NCI-H226 (cell line): ENCODE results near the gene KIAA1191.

Experiments used
- DNase-seq: peaks from one replicate; pipeline ENCODE4 v3.0.0-alpha.2; 2015

KIAA1191 gene

DNA sequence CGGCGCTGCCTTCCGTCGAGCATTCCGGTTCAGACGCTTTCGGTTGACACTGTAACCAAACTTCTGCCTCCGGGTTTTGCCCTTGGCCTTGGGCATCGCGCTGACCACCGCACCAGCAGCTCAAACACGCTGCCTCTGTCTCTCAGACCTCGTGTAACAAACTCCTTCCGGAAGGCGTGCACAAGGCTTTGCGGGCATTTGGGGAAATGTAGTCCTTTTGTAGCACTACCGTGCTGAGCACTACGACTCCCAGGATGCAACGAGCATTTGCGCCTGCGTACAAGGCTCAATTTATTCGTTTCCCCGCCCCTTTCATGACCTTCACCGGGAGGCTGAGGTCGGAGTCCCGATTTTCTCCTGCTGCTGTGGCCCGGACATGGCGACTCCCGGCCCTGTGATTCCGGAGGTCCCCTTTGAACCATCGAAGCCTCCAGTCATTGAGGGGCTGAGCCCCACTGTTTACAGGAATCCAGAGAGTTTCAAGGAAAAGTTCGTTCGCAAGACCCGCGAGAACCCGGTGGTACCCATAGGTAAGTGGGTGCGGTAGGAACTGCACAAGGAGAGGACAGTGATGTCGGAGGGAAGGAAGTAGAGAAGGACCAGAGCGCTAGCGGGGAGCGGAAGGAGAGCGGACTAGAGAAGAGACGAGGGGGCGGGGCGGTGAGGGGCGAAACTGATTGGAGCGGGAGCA lies 27.0 kb upstream of the KIAA1191 start, which contains the start of the genes HIGD2A and NOP16:
TSS of gene HIGD2A (plus strand) at position 308 of the 691 bp plus-strand sequence. CDS start at position 377, 69 bp downstream.
TSS of gene NOP16 (minus strand) at position 155 of the 691 bp plus-strand sequence. CDS start at position 96, 59 bp downstream.
- DNase-seq, result peak; percentile 98

DNA sequence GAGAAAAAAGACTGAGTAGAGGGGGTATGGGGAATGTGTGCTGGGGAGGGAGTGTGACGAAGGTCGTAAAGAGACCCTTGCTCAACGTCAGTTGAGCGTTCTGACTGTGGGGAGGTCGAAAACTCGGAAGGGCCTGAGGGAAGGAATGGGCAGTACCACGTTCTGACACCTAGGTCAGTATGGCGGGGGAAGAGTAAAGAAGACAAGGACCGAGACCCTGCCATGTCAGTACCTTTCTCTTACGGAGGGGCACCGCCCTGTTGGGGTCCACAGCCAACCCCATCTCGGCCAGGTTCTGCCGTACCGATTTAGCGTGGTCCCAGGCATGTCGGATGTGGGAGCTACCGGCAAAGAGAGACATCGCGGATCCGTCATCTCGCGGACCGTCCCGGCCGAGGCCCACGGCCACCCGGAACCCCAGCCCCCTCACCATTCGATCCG lies 26.5 kb upstream of the KIAA1191 start:
- DNase-seq, result no peak

DNA sequence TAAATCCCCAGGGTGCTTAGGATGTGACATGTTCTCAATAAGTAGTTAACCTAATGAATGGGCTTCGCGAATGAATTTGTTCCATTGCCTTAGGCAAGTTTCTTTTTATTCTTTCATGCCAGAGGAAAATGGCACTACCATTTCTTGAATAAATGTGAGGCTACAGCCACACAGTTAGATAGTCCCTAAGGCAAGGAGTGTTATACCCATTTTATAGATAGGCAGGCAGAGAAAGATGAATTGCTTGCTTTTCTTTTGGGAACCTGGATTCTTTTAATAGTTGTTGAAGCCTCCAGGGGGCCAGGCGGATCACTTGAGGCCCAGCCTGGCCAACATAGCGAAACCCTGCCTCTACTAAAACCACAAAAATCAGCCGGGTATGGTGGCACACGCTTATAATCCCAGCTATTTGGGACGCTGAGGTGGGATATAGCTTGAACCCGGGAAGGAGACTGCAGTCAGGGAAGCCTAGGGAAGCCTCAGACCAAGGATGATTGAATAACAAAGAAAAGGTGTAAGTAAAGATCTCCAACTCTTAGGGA lies 25.9 kb upstream of the KIAA1191 start:
- no peak for DNase-seq

DNA sequence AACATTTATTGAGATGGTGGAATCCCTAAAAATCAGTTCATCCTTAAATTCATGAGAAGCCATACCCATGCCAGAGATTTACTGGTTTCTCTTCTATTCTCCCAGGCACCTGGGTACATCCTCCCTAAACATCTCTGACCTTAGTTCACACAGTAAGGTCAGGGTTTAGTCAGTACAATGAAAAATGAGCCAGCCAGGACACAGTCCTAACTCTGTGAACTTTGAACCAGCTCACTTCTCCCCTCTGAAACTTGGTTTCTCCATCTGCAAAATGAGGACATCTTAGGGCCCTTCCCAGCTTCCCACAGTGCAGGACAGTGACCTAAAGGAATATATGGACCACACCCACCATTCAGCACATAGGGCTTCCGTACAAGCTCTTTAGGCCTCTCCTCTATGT lies 24.9 kb upstream of the KIAA1191 start:
- DNase-seq, result no peak

DNA sequence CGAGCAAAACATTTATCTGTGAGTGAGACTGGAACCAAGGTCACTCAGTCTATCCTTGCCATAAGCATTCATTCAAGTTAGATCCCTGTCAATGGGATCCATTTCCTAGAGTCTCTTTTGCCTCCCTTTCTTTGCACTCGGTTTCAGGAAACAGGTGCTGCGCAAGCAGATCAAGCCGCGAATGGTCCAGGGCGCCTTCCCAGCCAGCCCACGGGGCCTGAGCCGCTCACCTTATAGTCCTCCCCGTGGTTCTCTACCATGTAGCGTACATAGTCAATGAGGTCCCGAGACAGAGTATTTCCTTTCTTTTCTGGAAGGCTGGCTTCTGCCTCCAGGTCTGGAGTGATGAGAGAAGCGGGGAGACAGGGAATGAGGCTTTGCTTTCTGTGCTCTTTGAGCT lies 23.4 kb upstream of the KIAA1191 start:
- DNase-seq, result no peak

DNA sequence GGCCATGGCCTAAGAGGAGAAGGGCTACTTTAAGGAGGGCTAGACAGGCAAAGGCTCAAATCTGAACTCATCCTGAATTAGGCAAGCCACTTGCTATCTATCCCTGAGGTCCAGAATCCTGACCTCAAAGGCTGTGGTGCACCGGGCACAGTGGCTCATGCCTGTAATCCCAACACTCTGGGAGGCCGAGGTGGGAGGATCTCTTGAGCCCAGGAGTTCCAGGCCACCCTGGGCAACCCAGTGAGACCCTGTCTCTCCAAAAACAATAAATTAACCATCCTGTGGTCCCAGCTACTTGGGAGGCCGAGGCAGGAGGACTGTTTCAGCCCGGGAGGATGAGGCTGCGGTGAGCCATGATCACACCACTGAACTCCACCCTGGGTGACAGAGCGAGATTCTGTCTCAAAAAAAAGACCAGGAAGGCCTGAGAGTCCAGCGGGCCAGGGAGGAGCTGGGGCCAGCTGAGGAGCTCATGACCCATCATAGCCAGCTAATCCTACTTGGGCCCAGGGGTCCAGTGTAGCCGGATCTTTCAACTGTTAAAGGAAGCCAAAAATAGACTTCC lies 22.9 kb upstream of the KIAA1191 start:
- no peak for DNase-seq

DNA sequence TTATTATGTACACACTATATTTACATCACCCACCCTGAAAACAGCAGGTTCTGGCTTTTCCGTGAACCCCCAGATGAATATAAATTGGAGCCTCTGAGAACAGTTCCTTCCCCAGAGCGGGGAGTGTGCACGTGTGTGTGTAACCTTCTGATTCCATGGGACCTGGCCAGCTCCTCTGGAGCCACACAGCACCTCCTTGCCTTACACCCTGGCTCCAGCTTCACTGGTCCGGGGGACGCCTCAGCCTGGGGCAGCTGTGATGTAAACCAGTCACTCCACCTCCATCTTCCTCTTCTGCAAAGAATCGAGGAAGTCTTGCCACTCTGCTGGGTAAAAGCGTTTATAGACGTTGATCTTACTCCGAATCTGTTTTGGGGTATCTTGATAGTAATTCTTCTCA lies 22.4 kb upstream of the KIAA1191 start:
- no peak for DNase-seq

DNA sequence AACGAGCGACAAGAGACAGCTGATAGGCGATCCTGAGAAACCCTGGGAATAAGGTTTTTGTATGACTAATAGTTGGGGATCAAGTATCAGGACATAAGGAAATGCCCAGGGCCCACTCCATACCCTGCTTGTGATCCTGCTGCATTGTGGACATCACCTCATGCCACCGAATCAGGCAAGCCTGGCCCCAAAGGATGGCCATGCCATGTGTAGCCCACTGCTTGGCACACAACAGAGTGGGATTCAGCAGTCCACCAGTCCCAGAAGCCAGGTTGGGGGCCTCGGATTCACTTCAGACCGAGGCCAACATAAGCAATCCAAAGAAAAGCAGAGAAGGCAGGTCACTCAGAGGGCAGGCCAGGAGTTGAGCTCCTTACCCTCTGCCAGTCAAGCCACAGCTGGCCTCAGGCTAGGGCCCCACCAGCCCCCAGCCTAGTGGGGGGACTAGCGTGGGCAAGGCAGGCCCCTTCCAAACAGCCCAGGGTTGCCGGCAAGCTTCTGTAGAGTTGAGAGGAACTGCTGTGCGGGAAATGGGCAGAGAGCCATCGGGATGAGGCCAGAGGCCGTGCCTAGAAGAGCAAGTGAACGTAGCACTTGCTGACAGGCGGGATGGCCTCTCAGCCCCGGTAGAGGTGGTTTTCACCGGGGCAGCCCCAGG lies 21.8 kb upstream of the KIAA1191 start:
- DNase-seq, result no peak

DNA sequence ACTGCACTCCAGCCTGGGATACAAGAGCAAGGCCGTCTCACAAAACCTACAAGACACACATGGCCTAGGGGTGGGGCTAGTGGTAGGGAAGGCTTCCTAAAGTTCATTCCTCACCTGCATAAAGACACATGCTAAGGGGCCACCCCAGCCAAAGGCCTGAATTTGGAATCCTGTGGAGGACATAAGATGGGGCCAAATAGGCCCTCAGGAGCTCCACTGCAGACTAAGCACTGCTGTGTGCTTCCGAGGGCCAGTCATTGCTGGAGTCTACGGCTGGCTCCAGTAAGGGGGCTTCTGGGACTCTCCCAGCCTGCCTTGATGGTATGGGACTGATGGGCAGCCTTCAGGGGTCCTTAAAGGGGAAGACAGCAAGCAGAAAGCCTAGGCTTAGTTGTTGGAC lies 21.2 kb upstream of the KIAA1191 start:
- DNase-seq, result no peak

DNA sequence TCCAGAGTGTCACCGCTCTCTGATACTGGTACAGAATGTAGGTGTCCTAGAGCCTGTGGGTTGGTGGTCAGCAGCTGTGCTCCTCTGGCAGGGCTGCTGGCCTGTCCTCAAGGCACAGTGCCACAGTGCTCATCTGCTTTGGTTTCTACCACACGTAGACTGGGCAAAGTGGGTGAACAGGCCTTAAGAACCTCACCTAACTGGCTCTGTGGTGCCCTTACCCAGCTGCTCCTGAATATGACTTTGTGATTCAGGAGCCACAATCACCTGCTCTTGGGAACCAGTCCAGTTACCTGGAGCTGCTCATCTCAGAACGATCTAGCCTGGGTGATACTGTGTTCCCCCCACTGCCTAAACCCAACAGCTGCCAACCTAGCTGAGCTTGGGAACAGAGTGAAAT lies 20.4 kb upstream of the KIAA1191 start:
- DNase-seq, result no peak

DNA sequence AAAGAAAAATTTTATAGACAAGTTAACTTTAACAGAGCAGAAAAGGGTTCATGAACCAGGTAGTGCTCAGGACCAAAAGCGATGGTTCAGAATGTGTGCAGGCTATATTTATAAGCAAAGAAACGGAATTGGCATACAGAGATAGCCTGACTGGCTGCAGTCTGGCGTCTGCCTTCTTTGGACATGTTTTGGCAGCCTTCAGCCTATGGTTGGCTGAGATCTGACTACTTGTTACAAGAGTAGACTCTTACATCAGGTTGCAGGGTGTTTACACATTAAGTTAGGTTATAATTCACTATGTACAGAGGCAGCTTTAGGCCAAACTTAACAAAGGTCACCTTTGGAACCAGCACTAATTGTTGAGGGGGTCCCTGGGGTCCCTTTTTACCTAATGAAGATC lies 19.9 kb upstream of the KIAA1191 start:
- no peak for DNase-seq

DNA sequence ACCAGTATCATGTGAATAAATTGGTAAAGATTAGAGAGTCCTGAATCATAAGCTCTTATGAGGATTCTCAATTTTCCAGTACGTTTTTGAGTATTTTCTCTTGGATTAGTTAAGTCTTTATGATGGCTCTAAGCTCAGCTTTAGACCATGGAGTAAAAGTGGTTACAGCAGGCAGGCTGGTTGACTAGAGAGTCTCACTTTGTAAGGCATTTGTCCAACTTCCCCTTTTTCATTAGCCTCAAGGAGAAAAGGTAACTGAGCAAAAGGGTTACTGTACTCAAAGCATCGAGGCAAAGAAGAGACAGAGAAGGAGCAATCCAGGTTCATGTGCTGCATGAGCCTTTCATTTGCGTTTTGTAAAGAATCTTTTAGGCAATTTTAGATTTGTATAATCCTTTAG lies 18.3 kb upstream of the KIAA1191 start:
- no peak for DNase-seq

DNA sequence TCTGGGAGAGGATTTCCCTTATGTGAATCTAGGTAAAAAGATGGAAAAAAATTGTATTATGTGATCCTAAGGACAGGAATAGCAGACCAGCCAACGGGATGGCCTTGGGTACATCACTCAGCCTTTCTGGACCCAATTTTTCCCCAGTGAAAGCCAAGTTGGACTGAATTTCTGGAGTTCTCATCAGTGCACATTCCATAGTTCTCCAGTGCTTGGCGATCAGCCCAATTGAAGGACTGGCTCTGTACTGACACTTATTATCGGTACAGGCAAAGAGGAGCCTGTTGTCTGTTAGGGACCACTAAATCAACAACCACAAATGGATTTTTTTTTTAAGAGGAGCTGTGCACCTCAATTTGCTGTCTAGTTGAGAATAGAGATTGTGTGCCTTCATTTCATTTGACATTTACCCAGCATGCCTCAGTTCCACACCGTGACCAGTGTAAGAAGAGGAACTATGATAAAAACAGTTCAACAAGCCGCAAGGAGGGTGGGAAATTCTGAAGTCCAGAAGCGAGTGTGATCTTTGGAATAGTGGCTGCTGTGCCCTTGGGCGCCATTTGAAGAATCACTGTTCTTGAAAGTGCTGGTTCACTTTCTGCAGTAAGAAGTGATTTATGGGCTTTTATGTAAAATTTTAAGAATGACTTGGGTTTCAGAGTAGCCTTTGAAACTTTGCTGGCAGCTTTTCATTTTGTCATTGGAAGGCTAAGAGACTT lies 11.7 kb upstream of the KIAA1191 start:
- no peak for DNase-seq

DNA sequence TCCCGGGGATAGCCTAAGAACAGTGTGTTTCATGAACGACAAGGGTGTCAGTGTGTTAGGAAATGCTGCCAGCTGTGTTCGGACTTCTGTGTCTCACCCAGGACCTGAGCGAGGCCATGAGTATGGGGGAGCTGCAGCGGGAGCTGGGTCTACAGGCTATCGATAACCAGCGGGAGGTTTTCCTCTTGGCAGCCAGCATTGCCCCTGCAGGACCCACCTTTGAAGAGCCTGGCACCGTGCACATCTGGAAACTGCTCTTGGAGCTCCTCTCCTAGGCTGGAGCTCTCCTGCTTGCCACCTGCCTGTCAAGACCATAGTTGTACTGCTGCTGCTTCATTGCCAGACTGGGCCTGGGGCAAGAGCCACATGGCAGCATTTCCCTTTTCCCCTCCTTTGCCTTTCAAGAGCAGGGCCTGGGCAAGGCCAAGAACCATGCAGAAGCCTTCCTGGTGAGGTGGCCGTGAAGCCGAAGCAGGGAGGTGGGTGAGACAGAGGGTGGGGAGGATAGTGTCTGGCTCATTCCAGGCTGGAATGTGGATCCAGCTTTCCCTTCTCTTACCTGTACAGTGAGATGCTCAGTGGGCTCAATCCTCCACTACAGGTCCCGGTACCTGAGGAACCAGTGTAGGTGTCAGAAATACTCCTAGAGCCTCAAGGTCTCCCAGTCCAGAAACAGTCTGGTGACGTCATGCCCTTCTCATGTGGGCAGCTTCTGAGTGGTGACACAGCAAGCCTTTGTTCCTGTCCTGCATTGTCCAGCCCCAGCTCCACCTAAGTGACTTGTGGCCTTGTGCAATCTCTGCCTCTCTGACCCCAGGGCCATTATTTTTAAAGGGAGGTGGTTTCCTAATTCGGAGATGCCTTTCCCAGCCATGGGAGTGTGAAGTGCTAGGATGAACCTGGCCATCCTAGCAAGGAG lies 10.3 kb upstream of the KIAA1191 start:
- DNase-seq, result no peak

DNA sequence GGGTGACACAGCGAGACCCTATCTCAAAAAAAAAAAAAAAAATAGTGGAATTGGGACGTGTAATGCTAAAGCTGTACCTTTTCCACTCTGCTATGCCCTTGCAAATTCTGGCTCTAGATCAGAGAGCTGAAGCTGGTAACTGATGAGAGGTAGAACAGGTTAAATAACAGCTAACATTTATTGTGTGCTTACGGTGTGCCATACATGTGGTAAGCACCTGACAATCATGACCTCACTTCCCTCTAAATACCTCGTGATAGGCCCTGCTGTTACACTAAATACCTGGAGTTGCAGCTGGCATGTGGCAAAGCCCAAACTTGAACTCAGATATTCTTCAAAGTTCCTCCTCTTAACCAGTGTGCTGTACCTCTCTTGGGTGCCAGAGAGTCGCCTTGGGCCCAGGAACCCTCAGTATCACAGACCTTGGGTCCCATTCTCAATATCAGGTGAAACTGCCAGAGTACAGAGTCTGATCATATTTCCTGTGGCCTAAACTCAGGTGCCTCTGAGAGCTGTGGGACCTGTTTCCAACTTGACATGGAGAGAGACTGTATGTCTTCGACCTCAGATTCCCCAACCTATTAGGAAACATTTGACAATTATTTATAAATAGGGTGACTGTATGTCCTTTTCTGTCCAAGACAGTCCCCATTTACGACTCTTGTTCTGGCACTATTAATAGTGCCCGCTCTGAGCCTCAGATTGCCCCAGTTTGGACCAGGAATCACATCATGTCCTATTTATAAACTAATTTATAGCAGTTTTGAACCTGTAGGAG lies 8.6 kb upstream of the KIAA1191 start:
- DNase-seq, result no peak

DNA sequence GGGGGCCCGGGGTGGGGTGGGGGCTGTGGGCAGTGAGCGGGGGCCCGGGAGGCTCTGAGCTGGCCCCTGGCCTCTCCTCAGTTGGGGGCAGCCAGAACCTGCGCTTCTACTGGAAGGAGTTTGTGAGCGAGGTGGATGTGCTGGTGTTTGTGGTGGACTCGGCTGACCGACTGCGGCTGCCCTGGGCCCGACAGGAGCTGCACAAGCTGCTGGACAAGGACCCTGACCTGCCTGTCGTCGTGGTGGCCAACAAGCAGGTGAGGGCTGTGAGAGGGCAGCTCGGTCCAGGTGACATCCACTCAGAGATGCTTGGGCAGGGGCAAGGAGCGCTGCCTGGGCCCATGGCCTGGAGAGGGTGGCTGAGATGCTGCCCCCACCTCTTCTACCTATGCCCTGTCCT lies 7.2 kb upstream of the KIAA1191 start:
- DNase-seq, result no peak

DNA sequence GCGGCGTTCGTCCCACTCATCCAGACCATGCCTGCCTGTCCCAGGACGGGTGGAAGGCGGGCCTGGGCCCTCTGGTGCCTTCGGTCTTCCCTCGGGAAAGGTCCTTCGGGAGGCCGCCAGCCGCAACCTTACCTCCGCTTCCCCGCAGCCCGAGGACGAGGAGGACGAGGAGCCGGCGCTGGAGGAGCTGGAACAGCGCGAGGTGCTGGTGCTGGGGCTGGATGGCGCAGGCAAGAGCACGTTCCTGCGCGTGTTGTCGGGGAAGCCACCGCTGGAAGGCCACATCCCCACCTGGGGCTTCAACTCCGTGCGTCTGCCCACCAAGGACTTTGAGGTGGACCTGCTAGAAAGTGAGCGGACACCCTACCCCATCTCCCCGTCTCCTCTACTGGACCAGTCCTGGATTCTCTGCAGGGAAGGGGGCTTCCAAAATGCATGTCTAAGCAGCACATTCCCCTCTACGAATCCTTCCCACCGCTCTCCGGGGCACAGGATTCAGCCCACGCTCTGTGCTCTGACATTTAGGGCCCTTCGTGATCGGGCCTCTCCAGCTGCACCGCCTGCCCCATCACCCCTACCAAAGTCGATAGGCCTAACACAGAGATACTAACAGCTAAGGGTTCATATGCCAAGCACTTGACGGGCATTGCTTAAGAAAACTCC lies 4.8 kb upstream of the KIAA1191 start:
- DNase-seq, result no peak

DNA sequence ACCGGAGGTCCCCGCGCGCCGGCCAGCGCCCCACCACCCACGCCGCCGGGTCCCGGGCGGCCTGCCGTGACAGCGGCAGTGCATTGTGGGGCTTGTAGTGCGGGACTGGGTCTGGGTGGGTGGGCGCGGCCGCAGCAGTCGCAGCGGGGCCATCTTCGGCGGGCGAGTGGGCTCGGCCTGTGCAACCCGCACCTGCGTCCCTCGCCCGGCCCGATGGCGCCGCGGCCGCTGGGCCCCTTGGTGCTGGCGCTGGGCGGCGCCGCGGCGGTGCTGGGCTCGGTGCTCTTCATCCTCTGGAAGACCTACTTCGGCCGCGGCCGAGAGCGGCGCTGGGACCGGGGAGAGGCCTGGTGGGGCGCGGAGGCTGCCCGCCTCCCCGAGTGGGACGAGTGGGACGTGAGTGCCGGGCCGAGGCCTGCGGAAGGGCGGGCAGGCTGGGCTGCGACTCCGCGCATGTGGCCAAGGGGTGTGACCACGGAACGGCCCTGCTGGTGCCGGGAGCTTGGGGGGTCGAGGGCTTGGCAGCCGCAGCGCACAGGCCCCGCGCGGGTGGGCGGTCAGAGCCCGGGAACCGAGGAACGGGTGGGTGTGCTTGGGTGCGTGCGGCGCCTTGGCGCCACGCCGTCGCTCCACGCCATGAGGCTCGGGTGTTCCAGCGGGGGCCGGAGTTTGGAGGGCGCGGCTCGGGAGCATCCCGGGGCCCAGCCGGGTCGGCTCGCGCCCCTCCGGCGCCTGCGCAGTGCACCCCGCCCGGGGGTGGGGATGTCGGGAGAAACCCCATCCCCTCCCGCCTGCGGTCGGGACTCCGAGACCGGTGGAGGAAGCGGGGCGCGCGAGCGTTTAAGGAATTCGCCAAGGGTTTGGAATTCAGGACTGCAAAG lies 4.0 kb upstream of the KIAA1191 start, which contains the start of gene ARL10:
TSS of gene ARL10 (plus strand) at position 137 of the 881 bp plus-strand sequence. CDS start at position 214, 77 bp downstream.
- no peak for DNase-seq

DNA sequence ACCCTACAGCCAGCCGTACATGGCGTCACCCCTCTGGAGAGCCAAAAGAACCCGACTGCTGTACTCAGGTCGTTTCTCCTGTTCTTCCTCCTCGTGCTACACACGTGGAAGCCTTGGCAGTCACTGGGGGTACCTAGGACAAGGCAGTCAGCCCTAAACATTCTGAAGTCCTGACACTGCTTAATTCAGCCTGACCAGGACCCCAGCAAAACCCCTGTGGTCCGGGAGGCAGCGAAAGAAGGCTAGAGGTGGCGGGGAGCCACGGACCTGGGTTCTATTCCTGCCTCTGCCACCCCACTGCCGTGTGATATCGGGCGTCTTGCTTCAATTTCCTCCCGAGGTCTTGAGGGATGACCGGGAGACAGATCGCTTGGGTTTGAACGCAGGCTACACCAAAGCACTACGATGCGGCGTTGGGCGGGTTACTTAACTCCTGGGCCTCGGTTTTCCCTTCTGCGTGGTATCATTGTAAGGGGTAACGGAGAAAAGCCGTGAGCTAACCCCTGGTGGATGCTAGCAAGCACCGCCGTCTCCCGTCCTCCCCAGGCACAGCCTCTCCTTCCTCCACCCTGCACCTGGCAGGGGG lies 3.3 kb upstream of the KIAA1191 start:
- no peak for DNase-seq
